Effector memory CD8-positive, alpha-beta T cell (primary cell): ENCODE results near the gene KIF22.

ENCODE experiments used
- ATAC-seq: fragments of 150-1000 bp; cut with Tn5 transposase; replicated peaks from 2 replicates; pipeline ENCODE4 v1.10.0; 2021; ENCODE audit warnings: mild to moderate bottlenecking, moderate library complexity
- DNase-seq, 3 experiments: peaks; one replicate each; pipeline ENCODE4 v3.0.0; 2021
- H3K27ac Mint-ChIP-seq, 2 donors: one replicate each; pipeline ENCODE4 v1.8.0; 2022; ENCODE audit warnings: mild to moderate bottlenecking in 2 of 2, mixed read lengths in 2 of 2, moderate library complexity in 2 of 2
- H3K27me3 Mint-ChIP-seq, 2 donors: one replicate each; pipeline ENCODE4 v1.8.0; 2022; ENCODE audit warnings: mixed read lengths in 2 of 2
- H3K36me3 Mint-ChIP-seq: one replicate; pipeline ENCODE4 v1.8.0; 2022; ENCODE audit warnings: mild to moderate bottlenecking, moderate library complexity, mixed read lengths; ENCODE audit not compliant: insufficient read depth
- H3K4me1 Mint-ChIP-seq, 2 donors: one replicate each; pipeline ENCODE4 v1.8.0; 2022; ENCODE audit warnings: low read depth in 2 of 2, mixed read lengths in 2 of 2
- H3K4me3 Mint-ChIP-seq, 2 donors: one replicate each; pipeline ENCODE4 v1.8.0; 2022; ENCODE audit warnings: mild to moderate bottlenecking in 2 of 2, mixed read lengths in 2 of 2, moderate library complexity in 2 of 2
- H3K9me3 Mint-ChIP-seq, 2 donors: one replicate each; pipeline ENCODE4 v1.8.0; 2022; ENCODE audit warnings: mixed read lengths in 2 of 2

The KIF22 gene

GRCh38 chr16:29836623-29837022 lies 46.1 kb downstream of the KIF22 start:
- ATAC-seq (no peak), DNase-seq (no peak)
- Mint-ChIP-seq H3K27me3 (no peaks in the 10 kb centered on the region), H3K27ac (no peak overlapping the region), H3K4me3 (no peak overlapping the region), H3K9me3 (no peaks in the 10 kb centered on the region), H3K4me1 (peaks cover 0 to 1% of the 10 kb centered on the region in 2 donors), H3K36me3 (peaks cover 83% of the 10 kb centered on the region)

DNA sequence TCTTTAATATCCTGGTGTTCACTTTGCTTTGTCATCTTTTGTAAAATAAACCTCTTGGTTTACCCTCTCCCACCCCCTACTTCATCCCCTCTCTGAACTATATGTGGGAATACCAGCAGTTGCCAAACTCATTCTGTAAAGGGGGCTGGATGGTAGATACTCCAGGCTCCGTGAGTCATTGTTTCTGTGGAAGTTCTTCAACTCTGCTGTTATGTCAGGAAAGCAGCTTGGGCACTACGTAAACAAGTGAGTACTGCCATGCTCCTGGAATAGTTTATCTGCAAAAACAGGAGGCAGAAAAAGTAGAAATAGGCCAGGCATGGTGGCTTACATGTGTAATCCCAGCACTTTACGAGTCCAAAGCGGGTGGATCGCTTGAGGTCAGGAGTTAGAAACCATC lies 47.3 kb downstream of the KIF22 start:
- no peak overlapping the region for H3K4me3 Mint-ChIP-seq
- H3K27me3 Mint-ChIP-seq = no peaks in the 10 kb centered on the region
- ATAC-seq (no peak), DNase-seq (no peak)
- no peaks in the 10 kb centered on the region for H3K9me3 Mint-ChIP-seq
- H3K27ac Mint-ChIP-seq = peak overlapping the region in 1 of 2 donors; percentile 41
- H3K36me3 Mint-ChIP-seq = peaks cover 79% of the 10 kb centered on the region
- peaks cover 0 to 1% of the 10 kb centered on the region in 2 donors for H3K4me1 Mint-ChIP-seq

- no peak overlapping the region for H3K4me3 Mint-ChIP-seq
- peaks cover 0 to 1% of the 10 kb centered on the region in 2 donors for H3K4me1 Mint-ChIP-seq
- ATAC-seq (no peak), DNase-seq (no peak)
- H3K27me3 Mint-ChIP-seq = no peaks in the 10 kb centered on the region
- H3K9me3 Mint-ChIP-seq = no peaks in the 10 kb centered on the region
- no peak overlapping the region for H3K27ac Mint-ChIP-seq
- H3K36me3 Mint-ChIP-seq = peaks cover 64% of the 10 kb centered on the region
Measured at GRCh38 chr16:29839822-29840221, 49.3 kb downstream of the KIF22 start.

DNA sequence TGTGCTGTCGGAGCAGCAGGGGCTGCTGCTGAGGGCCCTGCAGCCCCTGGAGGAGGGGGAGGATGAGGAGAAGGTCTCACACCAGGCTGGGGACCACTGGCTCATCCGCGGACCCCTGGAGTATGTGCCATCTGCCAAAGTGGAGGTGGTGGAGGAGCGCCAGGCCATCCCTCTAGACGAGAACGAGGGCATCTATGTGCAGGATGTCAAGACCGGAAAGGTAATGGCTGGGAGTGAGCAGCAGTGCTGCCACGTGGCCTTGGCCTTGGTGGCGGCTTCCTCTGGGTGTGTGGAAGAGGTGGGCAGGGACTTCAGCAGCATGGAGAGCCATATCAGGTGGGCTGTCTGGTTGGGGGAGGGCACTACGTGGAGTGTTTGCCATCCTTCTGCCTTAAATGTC lies 49.7 kb downstream of the KIF22 start:
- H3K27me3 Mint-ChIP-seq = no peaks in the 10 kb centered on the region
- DNase-seq (no peak), ATAC-seq (no peak)
- H3K9me3 Mint-ChIP-seq = no peaks in the 10 kb centered on the region
- peaks cover 0 to 3% of the 10 kb centered on the region in 2 donors for H3K4me1 Mint-ChIP-seq
- H3K4me3 Mint-ChIP-seq = no peak overlapping the region
- H3K36me3 Mint-ChIP-seq = peaks cover 60% of the 10 kb centered on the region
- H3K27ac Mint-ChIP-seq = peak overlapping the region in 1 of 2 donors; percentile 33

GRCh38 chr16:29841631-29842030 lies 51.1 kb downstream of the KIF22 start:
- H3K36me3 Mint-ChIP-seq = peaks cover 58% of the 10 kb centered on the region
- ATAC-seq = no peak
- peak overlapping the region in 1 of 2 donors; percentile 33 for H3K27ac Mint-ChIP-seq
- no peaks in the 10 kb centered on the region for H3K27me3 Mint-ChIP-seq
- no peak overlapping the region for H3K4me3 Mint-ChIP-seq
- no peak for DNase-seq
- no peaks in the 10 kb centered on the region for H3K9me3 Mint-ChIP-seq
- H3K4me1 Mint-ChIP-seq = peaks cover 0 to 5% of the 10 kb centered on the region in 2 donors

- H3K27ac Mint-ChIP-seq = no peak overlapping the region
- ATAC-seq (no peak), DNase-seq (no peak)
- H3K36me3 Mint-ChIP-seq = peaks cover 60% of the 10 kb centered on the region
- peaks cover 0 to 4% of the 10 kb centered on the region in 2 donors for H3K4me1 Mint-ChIP-seq
- no peaks in the 10 kb centered on the region for H3K9me3 Mint-ChIP-seq
- H3K4me3 Mint-ChIP-seq = no peak overlapping the region
- H3K27me3 Mint-ChIP-seq = no peaks in the 10 kb centered on the region
Measured at GRCh38 chr16:29842732-29843346, 52.3 kb downstream of the KIF22 start.

GRCh38 chr16:29843931-29844330 lies 53.4 kb downstream of the KIF22 start:
- ATAC-seq (no peak), DNase-seq (no peak)
- Mint-ChIP-seq H3K9me3 (no peaks in the 10 kb centered on the region), H3K27ac (no peak overlapping the region), H3K27me3 (no peaks in the 10 kb centered on the region), H3K36me3 (peaks cover 67% of the 10 kb centered on the region), H3K4me1 (peaks cover 3 to 6% of the 10 kb centered on the region in 2 donors), H3K4me3 (no peak overlapping the region)

- ATAC-seq (no peak), DNase-seq (no peak)
- Mint-ChIP-seq H3K36me3 (peaks cover 68% of the 10 kb centered on the region), H3K9me3 (no peaks in the 10 kb centered on the region), H3K4me1 (peaks cover 3 to 6% of the 10 kb centered on the region in 2 donors), H3K27ac (peak overlapping the region in 1 of 2 donors; percentile 53), H3K4me3 (peak overlapping the region in 1 of 2 donors; percentile 2), H3K27me3 (no peaks in the 10 kb centered on the region)
Measured at GRCh38 chr16:29844575-29845331, 54.2 kb downstream of the KIF22 start.

- Mint-ChIP-seq H3K36me3 (peaks cover 60% of the 10 kb centered on the region), H3K27ac (peak overlapping the region; percentile 2 to 53)
Measured at GRCh38 chr16:29845656-29846055, 55.1 kb downstream of the KIF22 start.

GRCh38 chr16:29848420-29849297 lies 58.1 kb downstream of the KIF22 start:
- Mint-ChIP-seq H3K4me1 (peaks cover 3 to 6% of the 10 kb centered on the region in 2 donors), H3K4me3 (no peak overlapping the region), H3K36me3 (peaks cover 39% of the 10 kb centered on the region), H3K27ac (peak overlapping the region; percentile 36 to 78), H3K9me3 (no peaks in the 10 kb centered on the region), H3K27me3 (no peaks in the 10 kb centered on the region)
- peak; percentile 98 for ATAC-seq
- DNase-seq = peak; percentile 75 to 78 (median 76)

More at GRCh38 chr16:29845656-29846055, 55.1 kb downstream of the KIF22 start:
- DNase-seq (no peak), ATAC-seq (no peak)
- Mint-ChIP-seq H3K4me1 (peaks cover 3 to 6% of the 10 kb centered on the region in 2 donors), H3K27me3 (no peaks in the 10 kb centered on the region), H3K9me3 (no peaks in the 10 kb centered on the region), H3K4me3 (peak overlapping the region in 1 of 2 donors; percentile 2)

GRCh38 chr16:29849505-29849904 lies 59.0 kb downstream of the KIF22 start:
- Mint-ChIP-seq H3K27ac (peak overlapping the region in 1 of 2 donors; percentile 36), H3K4me3 (no peak overlapping the region), H3K27me3 (no peaks in the 10 kb centered on the region), H3K9me3 (no peaks in the 10 kb centered on the region), H3K36me3 (peaks cover 42% of the 10 kb centered on the region), H3K4me1 (peaks cover 3 to 6% of the 10 kb centered on the region in 2 donors)
- no peak for DNase-seq
- ATAC-seq = no peak

DNA sequence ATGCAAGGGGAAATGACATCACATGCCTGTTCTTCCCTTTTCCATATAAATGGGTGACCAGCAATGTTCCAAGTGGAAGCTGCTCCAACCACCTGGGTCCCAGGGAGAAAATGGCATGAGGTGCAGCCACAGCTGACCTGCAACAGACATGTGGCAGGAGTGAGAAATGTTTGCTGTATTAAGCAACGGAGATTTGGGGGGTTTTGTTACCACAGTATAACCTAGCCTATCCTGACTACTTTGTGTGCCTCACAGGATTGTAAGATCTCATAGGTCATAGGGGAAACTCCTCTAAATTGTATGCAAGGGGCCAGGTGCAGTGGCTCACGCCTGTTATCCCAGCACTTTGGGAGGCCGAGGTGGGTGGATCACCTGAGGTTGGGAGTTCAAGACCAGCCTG lies 60.4 kb downstream of the KIF22 start:
- Mint-ChIP-seq H3K9me3 (no peaks in the 10 kb centered on the region), H3K4me1 (peaks cover 2 to 3% of the 10 kb centered on the region in 2 donors), H3K27ac (peak overlapping the region in 1 of 2 donors; percentile 36), H3K4me3 (no peak overlapping the region), H3K36me3 (peaks cover 36% of the 10 kb centered on the region), H3K27me3 (no peaks in the 10 kb centered on the region)
- ATAC-seq = no peak
- no peak for DNase-seq

GRCh38 chr16:29852654-29853053 lies 62.1 kb downstream of the KIF22 start:
- Mint-ChIP-seq H3K27ac (no peak overlapping the region), H3K9me3 (no peaks in the 10 kb centered on the region), H3K36me3 (peaks cover 21% of the 10 kb centered on the region), H3K27me3 (no peaks in the 10 kb centered on the region), H3K4me1 (peaks cover 2 to 3% of the 10 kb centered on the region in 2 donors), H3K4me3 (no peak overlapping the region)
- DNase-seq = no peak
- ATAC-seq = no peak
